ENCODE results near the gene BRPF1. TPM values are rescaled to one million over a fixed set of nuclear protein-coding genes. Genes with fewer than 3 reads are reported as not detected.
A peak's percentile ranks its signal among the peaks of the same experiment; 100 is the strongest.
"Not testable (repeated sequence)": the region's sequence is repeated elsewhere in the genome, so short reads cannot be mapped to it uniquely, and the experiment has no call there.

The BRPF1 gene
- total RNA-seq, 2 experiments from 2014 or later, result 48.1 to 50.1 TPM

DNA sequence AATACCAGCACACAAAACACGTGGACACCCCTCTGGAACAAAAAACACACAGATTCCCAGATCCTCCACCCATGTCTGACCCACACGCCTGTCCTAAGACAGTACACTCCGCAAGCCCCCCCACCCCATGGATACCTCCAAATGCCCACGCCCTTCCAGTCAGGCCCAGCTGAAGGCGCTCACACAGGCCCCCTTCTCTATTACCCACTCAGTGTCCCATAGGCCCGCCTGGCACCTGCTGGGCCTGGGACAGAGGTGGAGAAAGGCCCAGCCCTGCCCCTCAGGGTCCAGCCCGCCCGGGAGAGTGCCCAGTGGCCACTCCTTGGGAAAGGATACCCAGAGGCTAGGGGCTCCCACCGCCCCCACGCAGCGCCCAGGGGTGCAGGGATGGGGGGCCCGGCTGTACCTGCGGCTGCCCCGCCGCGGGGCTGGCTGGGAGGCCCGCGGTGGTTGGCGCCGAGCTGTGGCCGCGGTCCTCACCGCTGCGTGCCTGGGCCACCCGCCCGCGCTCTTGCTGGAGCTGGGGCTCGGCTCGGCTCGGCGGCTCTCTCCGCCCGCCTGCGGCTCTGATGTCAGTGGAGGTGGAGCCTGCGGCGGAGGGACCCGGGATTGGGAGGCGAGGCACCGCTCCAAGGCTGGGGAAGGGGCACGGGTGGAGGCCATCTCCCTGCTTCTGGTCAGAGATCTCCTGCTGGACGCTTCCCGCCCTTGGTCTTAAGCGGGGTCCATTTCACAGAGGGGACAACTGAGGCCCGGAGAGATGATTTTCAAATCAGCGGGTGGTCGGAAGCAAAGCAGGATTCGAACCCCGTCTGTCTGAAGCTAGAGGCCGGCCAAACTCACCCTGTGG, 38.1 kb downstream of the BRPF1 start, which contains the start of gene CAMK1:
TSS of gene CAMK1 (minus strand) at position 522 of the 850 bp plus-strand sequence. CDS start 2,198 bp downstream, outside the sequence.
- H3K36me3 Mint-ChIP-seq, result peaks cover 6% of the 10 kb centered on the region
- DNase-seq (peak; percentile 78), ATAC-seq (peak; percentile 95)
- H3K27ac Mint-ChIP-seq, result peak within 1 kb of the TSS; percentile 74
- peak within 1 kb of the TSS; percentile 67 for H3K4me3 Mint-ChIP-seq
- CTCF ChIA-PET, result interaction anchor here (0.9 to 1.1 kb wide), 5 partner anchors 14 to 217 kb away, joined by 3 to 4 read pairs (median 3); partner anchors contain the start of gene EMC3
- peaks cover 33% of the 10 kb centered on the region for H3K4me1 Mint-ChIP-seq
- H3K9me3 Mint-ChIP-seq (ENCODE audit: low read depth), result no peaks in the 10 kb centered on the region
- H3K27me3 Mint-ChIP-seq, result no peaks in the 10 kb centered on the region

DNA sequence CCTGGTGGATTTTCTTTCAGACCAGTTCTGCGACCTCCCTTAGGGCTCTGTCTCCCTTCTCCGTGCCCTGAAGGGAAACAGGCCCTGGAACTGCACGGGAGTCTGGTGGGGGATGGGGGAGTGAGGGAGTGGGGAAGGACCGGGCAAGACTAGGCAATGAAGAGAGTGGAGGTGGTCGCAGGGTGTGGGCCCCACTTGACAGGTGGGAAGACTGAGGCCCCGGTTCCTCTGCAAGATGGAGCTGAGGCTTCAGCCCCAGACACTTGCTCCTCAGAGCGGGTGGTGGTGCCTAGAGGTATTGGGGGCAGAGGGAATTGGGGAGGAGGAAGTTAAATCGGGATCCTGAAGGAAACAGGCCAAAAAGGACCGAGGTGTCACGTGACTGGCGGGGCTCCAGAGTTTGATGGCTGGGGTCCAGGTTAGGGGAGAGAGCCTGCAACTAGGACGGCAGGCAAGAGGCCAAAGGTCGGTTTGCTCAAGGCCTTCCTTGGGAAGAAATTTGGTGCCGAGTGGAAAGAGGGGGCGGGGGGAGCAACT, 38.8 kb downstream of the BRPF1 start:
- Mint-ChIP-seq H3K4me3 (peak overlapping the region; percentile 67), H3K27me3 (no peaks in the 10 kb centered on the region), H3K27ac (peak overlapping the region; percentile 74), H3K9me3 (ENCODE audit: low read depth) (no peaks in the 10 kb centered on the region), H3K4me1 (peaks cover 30% of the 10 kb centered on the region), H3K36me3 (peaks cover 3% of the 10 kb centered on the region)
- ATAC-seq, result no peak
- CTCF ChIA-PET, result interaction anchor here (1.0 to 1.1 kb wide), 4 partner anchors 17 to 217 kb away, joined by 3 to 4 read pairs (median 3); partner anchors contain the start of gene EMC3
- DNase-seq, result no peak

DNA sequence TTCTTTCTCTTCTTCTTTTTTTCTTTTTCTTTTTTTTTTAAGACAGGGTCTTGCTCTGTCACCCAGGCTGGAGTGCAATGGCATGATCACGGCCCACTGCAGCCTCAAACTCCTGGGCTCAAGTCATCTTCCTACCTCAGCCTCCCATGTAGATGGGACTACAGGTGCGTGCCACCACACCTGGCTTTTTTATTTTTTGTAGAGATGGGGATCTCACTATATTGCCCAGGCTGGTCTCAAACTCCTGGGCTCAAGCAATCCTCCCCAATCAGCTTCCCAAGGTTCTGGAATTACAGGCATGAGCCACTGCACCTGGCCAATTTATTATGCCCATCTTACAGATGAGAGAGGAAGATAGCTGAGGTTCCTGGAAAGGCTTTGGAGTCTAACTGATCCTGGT, 39.5 kb downstream of the BRPF1 start:
- CTCF ChIA-PET, result interaction anchor here (0.7 to 1.3 kb wide), 2 partner anchors 19 to 24 kb away, joined by 3 to 4 read pairs; no protein-coding TSS in a partner anchor
- not testable (repeated sequence) for H3K27ac Mint-ChIP-seq, H3K27me3 Mint-ChIP-seq

DNA sequence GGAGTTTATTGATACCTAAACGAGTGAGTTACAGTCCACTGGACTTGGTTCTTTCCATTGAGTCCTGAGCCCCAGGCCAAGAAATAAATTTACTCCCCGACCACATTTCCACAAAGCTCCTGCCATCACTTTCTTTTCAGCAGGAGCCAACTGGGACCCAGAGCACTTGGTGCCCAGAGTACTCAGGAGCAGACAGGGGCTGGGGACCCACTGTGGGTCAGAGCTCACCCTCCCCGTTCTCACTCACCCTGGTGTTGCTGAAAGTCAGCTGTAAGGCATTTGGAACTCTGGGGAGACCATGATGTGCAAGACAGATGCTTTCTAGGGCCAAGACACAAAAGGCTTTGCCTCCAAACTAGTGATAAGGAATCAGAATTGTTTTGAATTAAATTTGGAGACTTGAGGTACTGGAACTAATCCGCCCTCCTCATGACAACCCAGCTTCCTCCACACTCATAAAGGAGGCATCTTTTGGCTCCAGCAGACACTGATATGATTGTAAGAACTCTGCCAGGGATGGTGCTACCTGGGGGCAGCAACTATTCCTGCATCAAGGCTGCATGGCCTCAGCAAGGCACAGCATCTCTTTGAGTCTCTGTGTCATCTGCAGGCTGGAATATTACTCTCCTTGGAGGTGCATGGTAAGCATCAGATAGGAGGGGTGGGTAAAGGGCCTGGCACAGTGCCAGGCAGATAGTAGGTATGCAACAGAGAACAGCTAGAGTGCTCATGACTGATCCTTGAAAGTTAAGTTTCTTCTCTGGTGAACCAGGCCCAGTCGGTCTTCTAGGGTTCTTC, 45.6 kb downstream of the BRPF1 start:
- Mint-ChIP-seq H3K9me3 (ENCODE audit: low read depth) (no peaks in the 10 kb centered on the region), H3K4me1 (peaks cover 48% of the 10 kb centered on the region), H3K4me3 (no peak overlapping the region), H3K27me3 (no peaks in the 10 kb centered on the region), H3K27ac (no peak overlapping the region), H3K36me3 (peaks cover 14% of the 10 kb centered on the region)
- CTCF ChIA-PET, result interaction anchor here (1.5 to 1.9 kb wide), 3 partner anchors 14 to 50 kb away, joined by 3 to 5 read pairs (median 3); partner anchors contain the start of gene BRPF1
- DNase-seq, result no peak
- ATAC-seq, result no peak

More for the DNA sequence above, 39.5 kb downstream of the BRPF1 start:
- H3K4me1 Mint-ChIP-seq, result peaks cover 30% of the 10 kb centered on the region
- ATAC-seq; H3K9me3 Mint-ChIP-seq (ENCODE audit: low read depth); H3K4me3 Mint-ChIP-seq; H3K36me3 Mint-ChIP-seq; DNase-seq: not testable (repeated sequence)

DNA sequence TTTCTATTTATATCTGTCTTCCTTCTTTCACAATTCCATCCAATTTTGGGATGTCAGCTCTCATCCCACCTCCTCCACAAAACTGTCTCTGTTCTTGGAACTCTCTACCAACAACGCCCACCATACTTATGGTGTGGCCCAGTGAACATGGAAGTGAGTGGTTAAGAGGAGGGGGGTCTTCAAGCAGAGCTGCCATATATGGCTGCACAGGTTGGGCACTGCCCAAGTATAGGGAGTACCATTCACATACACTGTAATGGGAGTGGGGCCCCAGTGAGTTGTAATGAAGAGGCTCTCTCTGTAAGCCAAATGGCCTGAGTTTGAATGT, 46.1 kb downstream of the BRPF1 start:
- Mint-ChIP-seq H3K36me3 (peaks cover 18% of the 10 kb centered on the region), H3K4me1 (peaks cover 53% of the 10 kb centered on the region), H3K27me3 (no peaks in the 10 kb centered on the region), H3K27ac (peak overlapping the region; percentile 88), H3K4me3 (no peak overlapping the region), H3K9me3 (ENCODE audit: low read depth) (no peaks in the 10 kb centered on the region)
- no peak for DNase-seq
- CTCF ChIA-PET, result interaction anchor here (1.5 to 1.9 kb wide), 2 partner anchors 47 to 51 kb away, joined by 3 to 5 read pairs; partner anchors contain the start of gene BRPF1
- no peak for ATAC-seq

DNA sequence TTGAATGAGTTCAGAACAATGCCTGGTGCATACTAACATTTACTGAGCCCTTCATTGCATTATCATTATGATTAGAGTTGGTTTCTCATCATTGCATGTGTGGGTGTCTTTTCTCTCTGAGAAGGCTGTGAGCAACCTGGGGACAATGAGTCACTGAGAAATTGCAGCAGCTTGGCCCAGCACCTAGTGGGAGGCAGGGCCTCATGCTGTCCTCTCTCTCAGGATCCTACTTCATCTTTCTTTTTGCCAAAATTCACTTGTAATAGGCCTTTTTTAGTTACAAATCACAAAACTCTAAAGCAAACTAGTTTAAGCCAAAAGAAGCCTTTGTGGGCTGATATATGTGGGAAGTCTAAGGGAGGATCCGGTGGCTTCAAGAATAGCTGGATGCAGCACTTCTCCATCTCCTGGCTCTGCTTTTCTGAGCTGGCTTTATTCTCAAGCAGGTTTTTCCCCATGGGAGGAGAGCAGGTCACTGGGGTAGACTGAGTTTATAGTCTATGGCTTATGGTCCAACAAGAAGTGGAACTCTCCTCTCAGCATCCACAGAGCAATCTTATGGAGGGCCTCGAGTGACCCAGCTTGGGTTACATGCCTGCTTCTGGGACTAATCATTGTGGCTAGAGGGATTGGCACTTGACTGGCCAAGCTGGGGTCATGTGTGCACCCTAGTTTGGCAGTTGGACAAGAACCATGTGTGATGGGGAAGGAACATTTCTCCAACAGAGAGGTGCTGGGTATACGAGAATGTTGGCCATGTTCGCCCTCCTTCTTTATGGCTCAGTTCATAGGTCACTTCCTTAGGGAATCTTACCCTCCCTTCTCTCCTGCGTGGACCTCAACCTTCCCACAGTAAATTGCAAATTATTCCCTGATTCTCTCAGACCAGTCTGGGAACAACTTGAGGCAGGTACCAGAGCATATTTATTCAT, 46.9 kb downstream of the BRPF1 start:
- DNase-seq, result peak; percentile 65
- Mint-ChIP-seq H3K27ac (peak overlapping the region; percentile 88), H3K4me1 (peaks cover 57% of the 10 kb centered on the region), H3K27me3 (no peaks in the 10 kb centered on the region), H3K9me3 (ENCODE audit: low read depth) (no peaks in the 10 kb centered on the region), H3K36me3 (peaks cover 22% of the 10 kb centered on the region), H3K4me3 (no peak overlapping the region)
- CTCF ChIA-PET, result interaction anchor here (1.5 to 1.9 kb wide), 2 partner anchors 48 to 51 kb away, joined by 3 to 5 read pairs; partner anchors contain the start of gene BRPF1
- peak; percentile 61 for ATAC-seq

DNA sequence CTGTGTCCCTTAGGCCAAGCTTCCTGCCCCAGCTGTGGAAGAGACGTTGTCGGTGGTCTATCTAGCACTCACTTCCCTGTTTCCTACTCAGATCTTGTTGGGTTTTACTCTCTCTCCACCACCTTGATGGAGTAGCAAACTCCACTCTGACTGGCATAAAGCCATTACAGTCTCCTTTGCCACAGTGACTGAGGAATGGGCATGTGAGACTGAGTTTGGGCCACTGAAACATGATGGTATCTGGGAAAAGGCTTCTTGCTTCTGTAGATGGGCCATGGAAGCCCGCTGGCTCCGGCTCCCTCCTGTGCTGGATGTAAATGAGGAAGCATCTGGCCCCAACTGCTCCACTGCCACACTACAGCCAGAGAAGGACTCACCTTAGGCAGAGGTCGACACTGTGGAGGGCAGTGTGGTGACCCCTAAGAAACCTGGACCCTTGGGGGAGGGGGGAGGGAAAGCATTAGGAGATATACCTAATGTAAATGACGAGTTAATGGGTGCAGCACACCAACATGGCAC, 47.6 kb downstream of the BRPF1 start:
- Mint-ChIP-seq H3K36me3 (peaks cover 24% of the 10 kb centered on the region), H3K27me3 (no peaks in the 10 kb centered on the region), H3K4me1 (peaks cover 57% of the 10 kb centered on the region), H3K9me3 (ENCODE audit: low read depth) (no peaks in the 10 kb centered on the region), H3K27ac (peak overlapping the region; percentile 88), H3K4me3 (no peak overlapping the region)
- CTCF ChIA-PET, result interaction anchor here (1.4 kb wide), 1 partner anchor 38 kb away, joined by 3 read pairs; no protein-coding TSS in a partner anchor
- ATAC-seq, result no peak
- DNase-seq, result no peak

DNA sequence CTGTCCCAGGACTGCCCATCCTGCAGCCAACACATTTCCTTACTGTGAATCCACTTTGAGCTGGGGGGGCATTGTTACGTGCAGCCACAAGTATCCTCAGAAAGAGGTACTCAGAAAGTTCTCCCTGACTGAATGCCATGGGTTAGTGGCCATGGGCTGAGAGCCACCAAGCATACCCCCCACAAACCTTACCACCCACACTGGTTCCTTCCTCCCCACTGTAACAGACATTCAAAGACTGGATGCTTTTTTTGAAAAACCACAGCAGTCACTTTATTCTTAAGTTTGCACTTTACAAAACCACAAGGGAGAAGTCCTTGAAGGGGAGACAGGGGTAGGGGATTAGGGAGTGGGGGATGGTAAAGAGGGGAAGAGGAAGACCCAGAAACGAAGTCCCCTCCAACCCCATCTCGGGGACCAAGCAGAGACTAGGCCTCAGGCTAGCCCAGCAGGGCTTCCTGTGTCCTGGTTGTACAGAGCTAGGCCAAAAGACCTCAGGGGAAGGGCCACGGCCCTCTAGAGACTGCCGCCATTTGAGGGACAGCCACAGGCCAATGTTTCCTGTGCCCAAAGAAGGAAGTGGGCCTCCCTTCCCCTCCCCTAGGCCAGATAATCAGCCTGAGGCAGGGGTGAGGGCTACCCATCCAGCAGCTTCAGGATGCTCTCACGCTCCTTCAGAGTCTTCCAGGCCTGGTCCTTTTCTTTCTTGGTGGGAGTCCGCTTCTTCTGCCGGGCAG, 48.4 kb downstream of the BRPF1 start:
- Mint-ChIP-seq H3K9me3 (ENCODE audit: low read depth) (no peaks in the 10 kb centered on the region), H3K4me1 (peaks cover 57% of the 10 kb centered on the region), H3K27me3 (no peaks in the 10 kb centered on the region), H3K27ac (peak overlapping the region; percentile 88), H3K4me3 (peak overlapping the region; percentile 30), H3K36me3 (peaks cover 27% of the 10 kb centered on the region)
- DNase-seq (peak; percentile 84), ATAC-seq (peak; percentile 77)
- CTCF ChIA-PET, result interaction anchor here (0.9 to 1.7 kb wide), 5 partner anchors 13 to 152 kb away, joined by 3 to 9 read pairs (median 4); partner anchors contain the start of genes ARPC4, OGG1 and TADA3

DNA sequence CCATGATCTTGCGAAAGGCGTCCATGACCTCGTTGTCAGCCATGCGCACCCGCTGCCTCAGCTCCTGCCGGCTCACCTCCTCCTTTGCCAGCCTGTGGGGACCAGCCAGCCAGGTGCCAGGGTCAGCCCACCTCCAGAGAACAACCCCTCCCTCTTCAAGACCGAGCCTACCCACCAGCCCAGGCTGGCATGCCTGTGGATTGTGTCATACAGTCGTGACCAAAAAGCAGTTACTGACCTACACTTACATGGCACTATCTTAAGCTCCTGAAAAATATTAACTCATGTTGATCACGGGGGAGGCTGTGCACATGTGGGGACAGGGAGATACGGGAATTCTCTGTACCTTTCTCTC, 48.9 kb downstream of the BRPF1 start:
- peak; percentile 12 for ATAC-seq
- Mint-ChIP-seq H3K27ac (peak overlapping the region; percentile 88), H3K27me3 (no peaks in the 10 kb centered on the region), H3K4me3 (peak overlapping the region; percentile 30), H3K4me1 (peaks cover 57% of the 10 kb centered on the region), H3K36me3 (peaks cover 33% of the 10 kb centered on the region), H3K9me3 (ENCODE audit: low read depth) (no peaks in the 10 kb centered on the region)
- no peak for DNase-seq
- CTCF ChIA-PET, result interaction anchor here (0.9 to 1.7 kb wide), 5 partner anchors 13 to 152 kb away, joined by 3 to 9 read pairs (median 4); partner anchors contain the start of genes ARPC4, OGG1 and TADA3

DNA sequence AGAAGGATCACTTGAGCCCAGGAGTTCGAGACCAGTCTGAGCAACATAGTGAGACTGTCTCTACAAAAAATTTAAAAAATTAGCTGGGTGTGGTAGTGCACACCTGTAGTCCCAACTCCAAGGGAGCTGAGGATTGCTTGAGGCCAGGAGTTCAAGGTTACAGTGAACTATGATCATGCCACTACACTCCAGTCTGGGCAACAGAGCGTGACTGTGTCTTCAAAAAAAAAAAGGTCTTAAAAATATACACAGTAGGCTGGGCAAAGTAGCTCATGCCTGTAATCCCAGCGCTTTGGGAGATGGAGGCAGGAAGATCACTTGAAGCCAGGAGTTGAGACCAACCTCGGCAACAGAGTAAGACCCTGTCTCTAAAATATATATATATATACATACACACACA, 49.4 kb downstream of the BRPF1 start:
- DNase-seq (no peak), ATAC-seq (no peak)
- Mint-ChIP-seq H3K4me1 (peaks cover 57% of the 10 kb centered on the region), H3K9me3 (ENCODE audit: low read depth) (no peaks in the 10 kb centered on the region), H3K4me3 (no peak overlapping the region), H3K27me3 (no peaks in the 10 kb centered on the region), H3K36me3 (peaks cover 36% of the 10 kb centered on the region), H3K27ac (peak overlapping the region; percentile 88)
- CTCF ChIA-PET, result interaction anchor here (0.9 to 1.7 kb wide), 5 partner anchors 12 to 151 kb away, joined by 3 to 9 read pairs (median 7); partner anchors contain the start of genes ARPC4, OGG1 and TADA3

DNA sequence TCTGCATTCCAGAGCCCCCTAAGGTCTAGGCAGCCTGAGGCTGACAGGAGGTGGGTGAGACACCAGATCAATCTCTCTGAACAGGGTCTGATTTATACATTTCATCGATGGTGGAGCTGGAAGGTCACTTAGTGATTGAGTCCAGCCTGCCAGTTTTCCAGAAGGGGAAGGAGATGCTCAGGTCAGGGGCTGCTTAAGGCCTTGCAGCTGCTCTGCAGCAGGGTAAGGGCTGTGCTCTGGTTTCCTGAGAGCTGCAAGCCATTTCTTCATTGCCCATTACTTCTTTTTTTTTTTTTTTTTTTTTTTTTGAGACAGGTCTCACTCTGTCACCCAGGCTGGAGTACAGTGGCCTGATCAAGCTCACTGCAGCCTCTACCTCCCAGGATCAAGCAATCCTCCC, 50.0 kb downstream of the BRPF1 start:
- Mint-ChIP-seq H3K27ac (peak overlapping the region; percentile 67), H3K27me3 (no peaks in the 10 kb centered on the region), H3K9me3 (ENCODE audit: low read depth) (no peaks in the 10 kb centered on the region), H3K4me3 (no peak overlapping the region), H3K4me1 (peaks cover 59% of the 10 kb centered on the region), H3K36me3 (peaks cover 40% of the 10 kb centered on the region)
- CTCF ChIA-PET, result interaction anchor here (1.1 to 1.9 kb wide), 5 partner anchors 9 to 150 kb away, joined by 4 to 10 read pairs (median 7); partner anchors contain the start of genes ARPC4, OGG1 and TADA3
- ATAC-seq (no peak), DNase-seq (no peak)
